GM23338 (cell line): ENCODE data around the gene TULP4. TPM values are rescaled to one million over a fixed set of nuclear protein-coding genes. Genes with fewer than 3 reads are reported as not detected.

Experiments used
- ATAC-seq: fragments of 200-7000 bp; cut with Tn5 transposase; 3 replicates; pipeline ENCODE4 v1.9.1; 2020
- DNase-seq: peaks from one replicate; pipeline ENCODE4 v3.0.0-alpha.2; 2015; ENCODE audit warnings: low spot score
- H2AFZ ChIP-seq: fragments of 200-600 bp; sonication (generic); 2 replicates; pipeline ENCODE4 v1.8.0; 2016; ENCODE audit warnings: antibody characterized with exemption, mild to moderate bottlenecking, moderate library complexity
- H3F3A ChIP-seq: fragments of 200-600 bp; sonication (generic); replicated peaks from 2 replicates; pipeline ENCODE4 v1.8.0; 2017; ENCODE audit warnings: antibody characterized with exemption, mixed run types, low read depth
- H3K27ac ChIP-seq: fragments of 200-600 bp; sonication (generic); 2 replicates; pipeline ENCODE4 v1.6.1; 2016; ENCODE audit warnings: low read depth
- H3K27me3 ChIP-seq: fragments of 200-600 bp; sonication (generic); 2 replicates; pipeline ENCODE4 v1.8.0; 2016; ENCODE audit warnings: mild to moderate bottlenecking, mixed run types, moderate library complexity; ENCODE audit not compliant: insufficient read depth
- H3K36me3 ChIP-seq: fragments of 200-600 bp; sonication (generic); 2 replicates; pipeline ENCODE4 v1.8.0; 2016; ENCODE audit warnings: mild to moderate bottlenecking; ENCODE audit not compliant: insufficient read depth
- H3K4me1 ChIP-seq: fragments of 200-600 bp; sonication (generic); 2 replicates; pipeline ENCODE4 v1.8.0; 2016; ENCODE audit warnings: mild to moderate bottlenecking, moderate library complexity; ENCODE audit not compliant: insufficient read depth
- H3K4me2 ChIP-seq: fragments of 200-600 bp; sonication (generic); 2 replicates; pipeline ENCODE4 v1.7.1; 2017; ENCODE audit warnings: mixed run types
- H3K4me3 ChIP-seq: fragments of 200-600 bp; sonication (generic); 2 replicates; pipeline ENCODE4 v1.6.1; 2016; ENCODE audit warnings: mixed run types
- H3K79me2 ChIP-seq: fragments of 200-600 bp; sonication (generic); replicated peaks from 2 replicates; pipeline ENCODE4 v1.8.0; 2017; ENCODE audit warnings: mild to moderate bottlenecking; ENCODE audit not compliant: insufficient read depth
- H3K9me2 ChIP-seq: fragments of 200-600 bp; sonication (generic); 2 replicates; pipeline ENCODE4 v1.8.0; 2017; ENCODE audit not compliant: insufficient read depth
- H4K20me1 ChIP-seq: fragments of 200-600 bp; sonication (generic); replicated peaks from 2 replicates; pipeline ENCODE4 v1.8.0; 2017; ENCODE audit warnings: mild to moderate bottlenecking; ENCODE audit not compliant: insufficient read depth
- H3K27ac Mint-ChIP-seq: 2 replicates; pipeline ENCODE4 v1.8.0; 2020; ENCODE audit warnings: inconsistent platforms, mild to moderate bottlenecking, moderate library complexity, mixed read lengths
- H3K27me3 Mint-ChIP-seq: 3 replicates; pipeline ENCODE4 v1.8.0; 2022; ENCODE audit warnings: low read depth, mild to moderate bottlenecking, moderate library complexity, mixed read lengths, inconsistent platforms; ENCODE audit not compliant: insufficient read depth, poor library complexity
- H3K36me3 Mint-ChIP-seq: 3 replicates; pipeline ENCODE4 v1.8.0; 2021; ENCODE audit warnings: low read depth, mild to moderate bottlenecking, inconsistent platforms, moderate library complexity, mixed read lengths
- H3K4me1 Mint-ChIP-seq: 3 replicates; pipeline ENCODE4 v1.8.0; 2020; ENCODE audit warnings: mild to moderate bottlenecking, inconsistent platforms, mixed read lengths
- H3K4me3 Mint-ChIP-seq: 3 replicates; pipeline ENCODE4 v1.8.0; 2021; ENCODE audit warnings: moderate library complexity, mild to moderate bottlenecking, inconsistent platforms, mixed read lengths
- H3K9me3 Mint-ChIP-seq: 3 replicates; pipeline ENCODE4 v1.8.0; 2020; ENCODE audit warnings: moderate library complexity, mild to moderate bottlenecking, inconsistent platforms, mixed read lengths
- CREB1 ChIP-seq: fragments of 250-450 bp; sonication (Bioruptor Pico); IDR thresholded peaks from 2 replicates; pipeline ENCODE4 v1.5.0; 2020; ENCODE audit warnings: low read depth, mild to moderate bottlenecking, moderate library complexity
- ETS1 ChIP-seq: IDR thresholded peaks from 2 replicates; pipeline ENCODE4 v1.6.1; 2016; ENCODE audit warnings: antibody characterized with exemption
- REST ChIP-seq: IDR thresholded peaks from one replicate; pipeline ENCODE4 v1.6.1; 2018; ENCODE audit warnings: antibody characterized with exemption; ENCODE audit not compliant: unreplicated experiment
- ZNF462 ChIP-seq: fragments of 250-450 bp; sonication (Bioruptor Pico); IDR thresholded peaks from 2 replicates; pipeline ENCODE4 v1.5.0; 2020; ENCODE audit warnings: mild to moderate bottlenecking, moderate library complexity
- polyA plus RNA-seq: library from polyadenylated mRNA; unstranded; fragments of >200 nt; fragmentation: Nextera tagmentation; extraction: Ambion mirVana; gene quantifications from 2 replicates; pipeline ENCODE4 v1.2.1, GENCODE V29; 2016
- total RNA-seq: library from RNA; depleted of rRNA; stranded (reverse); fragments of >200 nt; shearing (Covaris generic); gene quantifications from 2 replicates; pipeline ENCODE4 v1.2.3, GENCODE V29; 2014

Gene TULP4
- total and polyA plus RNA-seq, 2 experiments from 2014 or later: 31.2 to 50.2 TPM

- TF ChIP-seq ZNF462 (no peak), ETS1 (no peak)
Observed at GRCh38 chr6:158410784-158411183, 98.5 kb downstream of the TULP4 start (continued).

- H3K27me3 ChIP-seq: no peaks in the 10 kb centered on the region
- H3K9me2 ChIP-seq: no peaks in the 10 kb centered on the region
- no peaks in the 10 kb centered on the region for H3K4me1 ChIP-seq
- Mint-ChIP-seq H3K4me1 (peaks cover 10% of the 10 kb centered on the region; the same call in 2 of the 3 replicates), H3K9me3 (no peaks in the 10 kb centered on the region), H3K36me3 (peaks cover 5% of the 10 kb centered on the region; the same call in 2 of the 3 replicates), H3K27me3 (no peaks in the 10 kb centered on the region), H3K27ac (no peak overlapping the region), H3K4me3 (no peak overlapping the region)
- no peaks in the 10 kb centered on the region for H3F3A ChIP-seq
- H4K20me1 ChIP-seq: 0 out of 2 replicates have a peak, but pooled peaks cover 4% of the 10 kb centered on the region
- H3K27ac ChIP-seq: no peak overlapping the region
- H3K79me2 ChIP-seq: 0 out of 2 replicates have a peak, but pooled peaks cover 5% of the 10 kb centered on the region
- DNase-seq (no peak), ATAC-seq (no peak)
- H3K4me2 ChIP-seq: no peak overlapping the region
- H3K36me3 ChIP-seq: no peaks in the 10 kb centered on the region
- H3K4me3 ChIP-seq: no peak overlapping the region
- no peak overlapping the region for H2AFZ ChIP-seq
- TF ChIP-seq ZNF462 (no peak), CREB1 (CRISPR knock-in tag) (no peak), REST (no peak)
Observed at GRCh38 chr6:158411998-158412397, 99.7 kb downstream of the TULP4 start.
